Prostate gland (tissue), 2 donors: ENCODE measurements around the gene TMEM61. TPM values are rescaled to one million over a fixed set of nuclear protein-coding genes. Genes with fewer than 3 reads are reported as not detected.

ENCODE experiments used
- DNase-seq: peaks from one replicate; pipeline ENCODE4 v3.0.0-alpha.2; 2019; ENCODE audit warnings: low spot score
- H3K27ac ChIP-seq, 2 donors: fragments of 200-600 bp; sonication (generic); 2 replicates each; pipeline ENCODE4 v1.5.1; 2017 to 2019
- H3K27me3 ChIP-seq: fragments of 200-600 bp; sonication (generic); replicated peaks from 2 replicates; pipeline ENCODE4 v1.5.1; 2019; ENCODE audit not compliant: insufficient read depth
- H3K36me3 ChIP-seq, 2 donors: fragments of 200-600 bp; sonication (generic); 1 replicate in 1 of 2; 2 replicates in 1 of 2; pipeline versions ENCODE4 v1.5.1 to v1.8.1; 2017 to 2019
- H3K4me1 ChIP-seq: fragments of 200-600 bp; sonication (generic); replicated peaks from 2 replicates; pipeline ENCODE4 v1.5.1; 2019
- H3K4me3 ChIP-seq, 2 donors: fragments of 200-600 bp; sonication (generic); 2 replicates each; pipeline ENCODE4 v1.5.1; 2017 to 2019
- H3K9me3 ChIP-seq: fragments of 200-600 bp; sonication (generic); 2 replicates; pipeline ENCODE4 v1.5.1; 2017
- CTCF ChIP-seq, 4 experiments: fragments of 200-600 bp in 2 of 4; fragments of 450-650 bp in 2 of 4; sonication (generic) in 2 of 4; IDR thresholded peaks; 1 replicate in 3 of 4; 2 replicates in 1 of 4; pipeline ENCODE4 v1.5.1; 2016 to 2019; ENCODE audit warnings: antibody characterized with exemption in 4 of 4, mild to moderate bottlenecking in 2 of 4, moderate library complexity in 2 of 4
- POLR2A ChIP-seq: fragments of 450-650 bp; IDR thresholded peaks from one replicate; pipeline ENCODE4 v1.6.1; 2016; ENCODE audit warnings: antibody characterized with exemption, mild to moderate bottlenecking
- POLR2AphosphoS5 ChIP-seq: sonication (generic); formaldehyde crosslinking; IDR thresholded peaks from one replicate; pipeline ENCODE4 v1.6.1; 2017; ENCODE audit warnings: antibody characterized with exemption
- WGBS: methylation state at CpG from one replicate; pipeline ENCODE4 v1.1.5; 2018; 5-methylcytosine and 5-hydroxymethylcytosine counted together
- intact Hi-C: fragments of 100-400 bp; cut with DNase I; formaldehyde crosslinking; loops from one replicate; pipeline ENCODE4 v1.14.2; 2022
- total RNA-seq, 2 donors: library from RNA; depleted of rRNA; stranded (reverse); fragments of >200 nt; gene quantifications; one replicate each; pipeline ENCODE4 v1.1.0, GENCODE V29; 2016

The TMEM61 gene
- total RNA-seq, 2 donors from 2014 or later = 2.4 to 5.4 TPM

GRCh38 chr1:54975356-54976108 is 4.9 kb upstream of the TMEM61 start:
- no peak for DNase-seq
- WGBS = 71% methylated on average over 4 of the region's 4 CpGs
- Histone ChIP-seq H3K27ac (no peak overlapping the region), H3K4me3 (no peak overlapping the region), H3K36me3 (no peaks in the 10 kb centered on the region), H3K4me1 (no peaks in the 10 kb centered on the region), H3K27me3 (no peaks in the 10 kb centered on the region), H3K9me3 (no peaks in the 10 kb centered on the region)
- intact Hi-C loops = no loop called here
- TF ChIP-seq CTCF (IDR thresholded peaks at IDR 0.05) = no peak
- peak; percentile 24 for TF ChIP-seq POLR2AphosphoS5
- no peak for TF ChIP-seq POLR2A

- WGBS = 39% methylated on average over 6 of the region's 6 CpGs
- Histone ChIP-seq H3K9me3 (no peaks in the 10 kb centered on the region), H3K27ac (peak overlapping the region in 1 of 2 donors; percentile 4), H3K36me3 (no peaks in the 10 kb centered on the region), H3K27me3 (no peaks in the 10 kb centered on the region), H3K4me3 (no peak overlapping the region), H3K4me1 (no peaks in the 10 kb centered on the region)
- no peak for TF ChIP-seq POLR2A
- no peak for TF ChIP-seq POLR2AphosphoS5
- TF ChIP-seq CTCF (IDR thresholded peaks at IDR 0.05) = no peak
- peak; percentile 31 for DNase-seq
- intact Hi-C loops = no loop called here
Observed at GRCh38 chr1:54976747-54977146, 3.7 kb upstream of the TMEM61 start.

- H3K4me1 ChIP-seq = no peaks in the 10 kb centered on the region
- H3K4me3 ChIP-seq = no peak overlapping the region
- no peak for TF ChIP-seq POLR2A
- no peak for DNase-seq
- H3K27ac ChIP-seq = no peak overlapping the region
- no peaks in the 10 kb centered on the region for H3K36me3 ChIP-seq
- intact Hi-C loops = no loop called here
- H3K9me3 ChIP-seq = no peaks in the 10 kb centered on the region
- H3K27me3 ChIP-seq = no peaks in the 10 kb centered on the region
- 93% methylated on average over 5 of the region's 5 CpGs for WGBS
Observed at GRCh38 chr1:54977533-54978297, 2.7 kb upstream of the TMEM61 start.

- no peaks in the 10 kb centered on the region for H3K36me3 ChIP-seq
- DNase-seq = no peak
- no peaks in the 10 kb centered on the region for H3K9me3 ChIP-seq
- no peaks in the 10 kb centered on the region for H3K27me3 ChIP-seq
- WGBS = 96% methylated on average over 9 of the region's 9 CpGs
- H3K4me3 ChIP-seq = no peak overlapping the region
- intact Hi-C loops = no loop called here
- TF ChIP-seq POLR2AphosphoS5 (no peak), POLR2A (no peak), CTCF (IDR thresholded peaks at IDR 0.05) (no peak)
- no peak overlapping the region for H3K27ac ChIP-seq
- no peaks in the 10 kb centered on the region for H3K4me1 ChIP-seq
Observed at GRCh38 chr1:54978528-54979326, 1.7 kb upstream of the TMEM61 start.

- Histone ChIP-seq H3K4me1 (no peaks in the 10 kb centered on the region), H3K27me3 (no peaks in the 10 kb centered on the region), H3K9me3 (no peaks in the 10 kb centered on the region), H3K4me3 (no peak overlapping the region), H3K27ac (no peak overlapping the region), H3K36me3 (no peaks in the 10 kb centered on the region)
- TF ChIP-seq POLR2A = no peak
- no peak for TF ChIP-seq CTCF (IDR thresholded peaks at IDR 0.05)
- TF ChIP-seq POLR2AphosphoS5 = no peak
- intact Hi-C loops = no loop called here
- 62% methylated on average over 5 of the region's 5 CpGs for WGBS
- DNase-seq = no peak
Observed at GRCh38 chr1:54979327-54979891, 1.0 kb upstream of the TMEM61 start.
